Skeletal muscle cell (primary cell): ENCODE results near the gene REX1BD.
"Not testable (repeated sequence)": the region's sequence is repeated elsewhere in the genome, so short reads cannot be mapped to it uniquely, and the experiment has no call there.

Experiments
- DNase-seq: peaks from one replicate; pipeline ENCODE4 v3.0.0-alpha.2; 2010; ENCODE audit warnings: low read depth
- H3K4me3 ChIP-seq: 2 replicates; pipeline ENCODE4 v1.5.1; 2011; ENCODE audit warnings: low read depth, mild to moderate bottlenecking, control low read depth, low read length, moderate library complexity

The REX1BD gene

DNA sequence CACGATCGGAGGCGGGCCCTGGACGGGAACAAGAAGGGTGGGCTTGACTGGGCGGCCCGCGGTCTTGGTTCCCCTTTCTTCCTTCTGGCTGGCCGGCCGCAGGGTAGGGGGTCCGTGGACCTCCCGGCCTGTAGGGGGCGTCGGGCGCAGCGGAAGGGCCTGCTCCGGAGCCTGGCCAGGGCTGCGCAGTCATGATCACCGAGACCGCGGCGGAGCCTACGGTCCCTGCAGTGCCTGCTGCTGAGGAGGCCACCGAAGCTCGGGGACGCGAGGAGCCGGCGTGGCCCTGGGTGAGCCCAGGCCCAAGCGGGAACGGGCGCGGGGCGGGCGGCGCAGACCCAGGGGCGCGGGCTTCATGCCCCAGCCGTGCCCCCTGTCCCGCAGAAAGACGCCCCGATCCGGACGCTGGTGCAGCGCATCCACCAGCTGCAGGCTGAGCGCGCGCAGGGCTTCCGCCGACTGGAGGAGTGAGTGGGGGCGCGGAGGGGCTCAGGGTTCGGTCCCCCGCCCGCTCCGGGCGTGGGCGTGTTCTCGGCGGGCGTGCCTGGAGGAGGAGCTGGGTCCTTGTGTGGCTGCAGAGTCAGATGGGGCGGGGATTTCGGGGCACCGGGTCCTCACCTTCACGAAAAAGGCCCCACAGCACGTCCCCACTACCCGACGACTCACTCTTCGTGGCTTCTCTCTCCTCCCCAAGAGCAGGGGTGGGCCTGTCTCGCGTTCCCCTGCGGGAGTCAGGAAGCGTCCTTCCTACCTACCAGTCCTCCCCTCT, at the start of gene REX1BD:
TSS of gene REX1BD (plus strand) at position 188 of the 769 bp plus-strand sequence. CDS start at position 192, 4 bp downstream.
- H3K4me3 ChIP-seq, result peak within 1 kb of the TSS; percentile 84
- peak; percentile 31 for DNase-seq

DNA sequence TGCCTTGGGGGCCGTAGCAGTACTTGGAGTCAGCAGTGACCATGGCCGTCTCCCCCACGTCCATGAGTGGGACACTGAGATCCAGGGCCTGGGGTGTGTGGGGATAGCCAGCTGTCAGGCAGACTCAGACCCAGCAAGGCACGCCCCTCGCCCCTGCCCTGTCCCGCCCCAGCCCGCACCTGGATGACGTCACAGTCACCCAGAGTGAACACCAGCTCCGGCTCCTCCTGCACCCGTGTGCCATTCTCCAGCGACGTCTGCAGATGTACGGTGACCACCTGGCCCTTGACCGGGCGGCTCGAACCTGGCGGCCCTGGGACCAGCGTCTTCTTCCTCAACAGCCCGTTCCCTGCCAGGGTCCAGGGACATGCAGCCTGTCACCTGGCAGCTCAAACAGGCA, 49.2 kb upstream of the REX1BD start:
- DNase-seq, result no peak
- no peak overlapping the region for H3K4me3 ChIP-seq

DNA sequence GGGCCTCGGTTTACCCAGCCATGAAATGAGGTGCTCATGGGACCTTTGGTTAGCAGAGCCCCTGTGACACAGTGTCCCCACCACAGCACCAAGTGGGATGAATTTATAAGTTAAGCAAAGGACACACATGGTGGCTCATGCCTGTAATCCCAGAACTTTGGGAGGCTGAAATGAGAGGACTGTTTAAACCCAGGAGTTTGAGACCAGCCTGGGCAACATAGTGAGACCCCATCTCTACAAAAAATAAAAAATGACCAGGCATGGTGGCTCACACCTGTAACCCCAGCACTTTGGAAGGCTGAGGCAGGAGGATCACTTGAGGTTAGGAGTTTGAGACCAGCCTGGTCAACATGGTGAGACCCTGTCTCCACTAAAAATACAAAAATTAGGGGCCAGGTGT, 48.4 kb upstream of the REX1BD start:
- not testable (repeated sequence) for H3K4me3 ChIP-seq, DNase-seq

DNA sequence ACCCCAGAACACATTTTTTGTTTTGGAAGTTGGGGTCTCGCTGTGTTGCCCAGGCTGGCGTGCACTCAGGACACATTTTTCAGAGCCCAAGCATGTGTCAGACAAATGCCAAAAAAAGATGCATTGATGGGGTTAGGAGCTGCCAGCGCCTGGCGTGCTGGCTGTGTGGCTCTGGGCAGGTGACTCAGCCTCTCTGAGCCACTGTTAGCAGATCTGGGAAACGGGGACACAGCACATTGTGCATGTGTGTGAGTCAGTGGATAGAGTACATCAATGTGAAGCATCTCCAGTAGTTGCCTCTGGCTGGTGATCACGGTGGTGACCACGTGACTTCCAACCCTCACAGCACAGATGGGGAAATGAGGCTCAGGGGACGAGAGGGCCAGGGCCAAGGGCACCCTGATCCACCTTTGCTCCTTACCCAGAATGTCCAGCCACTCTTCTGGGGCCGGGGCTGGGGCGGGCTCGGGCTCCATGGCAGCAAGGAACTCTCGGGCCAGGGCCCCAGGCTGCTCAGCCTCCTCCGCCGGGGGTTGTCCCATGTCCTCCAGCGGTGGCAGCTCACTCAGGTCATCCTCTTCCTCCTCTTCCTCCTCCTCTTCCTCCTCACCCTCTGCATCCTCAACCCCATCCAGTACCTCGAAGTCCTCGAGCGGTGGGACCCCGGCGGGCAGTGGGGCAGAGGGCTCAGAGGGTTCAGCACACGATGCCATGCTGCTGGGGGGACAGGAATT, 47.2 kb upstream of the REX1BD start:
- no peak overlapping the region for H3K4me3 ChIP-seq

DNA sequence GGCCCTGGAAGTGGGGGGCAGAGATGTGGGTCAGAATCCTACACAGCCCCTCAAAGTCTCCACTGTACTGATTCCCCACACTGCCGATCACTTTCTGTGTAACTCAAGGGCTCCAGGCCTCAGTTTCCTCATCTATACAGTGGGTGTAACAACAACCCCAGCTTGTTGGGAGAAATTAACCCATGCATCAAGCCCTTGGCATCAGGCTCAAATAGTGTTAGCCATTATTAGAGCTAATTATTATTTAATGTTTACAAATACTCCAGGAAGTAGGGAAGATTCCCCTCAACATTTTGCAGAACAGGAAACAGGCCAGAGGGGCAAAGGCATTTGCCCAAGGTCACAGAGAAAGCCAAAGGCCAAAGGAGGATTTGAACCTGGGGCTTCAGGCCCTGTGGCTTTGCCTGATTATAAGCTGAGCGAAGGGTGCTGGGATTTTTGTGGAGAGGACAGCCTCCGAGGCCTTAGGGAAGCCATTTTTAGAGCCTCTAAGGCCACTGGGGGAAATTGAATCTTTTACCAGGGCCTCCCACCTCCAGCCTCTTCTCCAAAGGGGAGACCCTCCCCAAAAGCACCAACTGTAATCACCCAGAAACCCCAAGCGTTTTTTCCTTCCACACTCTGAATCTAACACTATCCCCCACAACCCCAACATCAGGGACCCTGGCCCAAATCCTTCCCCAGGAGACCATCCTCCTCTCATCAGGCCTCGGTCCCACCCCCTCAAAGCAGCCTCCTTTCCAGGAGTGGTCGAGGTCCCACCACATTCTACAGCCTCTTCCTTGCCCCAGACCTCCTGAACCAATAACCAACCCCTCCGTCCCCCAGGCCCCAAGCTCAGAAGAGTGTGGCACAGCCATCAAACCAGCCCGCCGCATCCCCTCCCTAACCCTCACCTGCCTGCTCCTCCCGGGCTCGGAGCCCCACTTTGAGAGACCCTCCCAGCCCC, 46.3 kb upstream of the REX1BD start:
- H3K4me3 ChIP-seq, result peak overlapping the region; percentile 68
- no peak for DNase-seq

More for the DNA sequence above, 47.2 kb upstream of the REX1BD start:
- no peak for DNase-seq

DNA sequence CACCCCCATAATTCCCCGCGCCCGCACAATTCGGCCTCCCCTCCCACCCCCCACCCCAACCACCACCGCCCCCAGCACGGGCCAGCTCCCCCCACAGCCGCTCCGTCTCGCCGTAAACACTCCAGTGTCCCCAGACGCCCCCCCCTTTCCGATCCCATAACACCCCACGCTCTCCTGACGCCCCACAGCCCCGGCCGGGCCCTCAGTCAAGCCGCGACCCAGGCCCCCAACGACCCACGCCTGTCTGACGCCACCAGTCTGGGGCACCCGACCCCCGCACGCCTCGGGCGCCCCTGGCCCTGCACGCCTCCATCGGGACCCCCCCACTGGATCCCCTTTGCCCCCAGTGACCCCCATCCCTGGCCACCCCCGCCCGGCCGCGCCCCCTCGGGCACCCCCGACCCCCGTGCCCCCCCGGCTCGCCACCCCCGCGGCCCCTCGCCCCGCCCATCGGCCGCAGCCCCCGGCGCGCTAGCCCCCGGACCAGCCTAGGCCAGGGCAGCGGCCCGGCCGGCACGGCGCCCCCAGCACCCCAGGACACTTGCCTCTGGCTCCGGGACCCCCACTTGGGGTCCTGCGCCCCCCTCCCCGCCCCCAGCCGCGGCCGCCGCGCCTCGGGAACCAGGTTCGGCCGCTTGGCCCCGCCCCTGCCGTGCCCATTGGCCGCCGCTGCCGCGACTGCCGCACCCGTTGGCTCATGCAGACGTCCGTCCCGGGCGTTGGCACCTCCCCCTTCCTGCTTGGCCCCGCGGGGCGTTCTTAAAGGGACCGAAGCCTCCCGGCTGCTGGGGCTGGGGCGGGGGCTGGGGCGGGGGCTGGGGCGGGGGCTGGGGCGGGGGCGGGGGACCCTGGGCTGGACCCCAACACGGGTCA, 45.4 kb upstream of the REX1BD start, which contains the start of gene FKBP8:
TSS of gene FKBP8 (minus strand) at position 633 of the 873 bp plus-strand sequence. CDS start 1,603 bp downstream, outside the sequence.
- peak; percentile 47 for DNase-seq
- peak within 1 kb of the TSS; percentile 68 for H3K4me3 ChIP-seq

DNA sequence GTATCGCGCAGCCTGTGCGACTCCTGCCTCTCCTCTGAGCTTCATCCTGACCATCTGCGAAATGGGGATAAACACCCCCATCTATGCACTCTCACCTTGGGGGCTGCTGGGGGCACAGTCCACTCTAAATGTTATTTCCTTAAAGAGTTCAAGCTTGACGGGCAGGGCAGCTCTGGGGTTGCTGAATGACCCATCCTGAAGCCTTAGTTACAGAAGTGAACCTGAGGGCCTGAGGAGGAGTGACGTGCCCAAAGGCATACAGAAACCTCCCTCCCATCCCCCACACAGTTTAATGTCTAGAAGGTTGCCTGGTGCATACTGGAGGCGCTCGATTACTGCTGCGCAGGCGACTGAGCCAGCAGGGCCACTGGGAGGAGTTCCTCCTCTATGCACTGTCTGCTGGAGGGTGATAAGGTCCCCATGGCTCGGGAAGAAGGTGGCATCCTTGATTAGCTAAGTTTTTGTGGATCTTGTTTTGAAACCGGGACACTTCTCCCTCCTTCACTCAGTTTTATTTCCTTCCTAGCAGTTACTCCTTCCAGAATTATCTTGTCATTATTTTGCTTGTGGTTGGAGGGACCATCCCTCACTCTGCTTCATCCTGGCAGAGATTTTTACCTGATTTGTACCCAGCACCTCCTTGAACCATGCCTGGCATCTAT, 44.7 kb upstream of the REX1BD start:
- peak overlapping the region; percentile 36 for H3K4me3 ChIP-seq
- DNase-seq, result no peak

DNA sequence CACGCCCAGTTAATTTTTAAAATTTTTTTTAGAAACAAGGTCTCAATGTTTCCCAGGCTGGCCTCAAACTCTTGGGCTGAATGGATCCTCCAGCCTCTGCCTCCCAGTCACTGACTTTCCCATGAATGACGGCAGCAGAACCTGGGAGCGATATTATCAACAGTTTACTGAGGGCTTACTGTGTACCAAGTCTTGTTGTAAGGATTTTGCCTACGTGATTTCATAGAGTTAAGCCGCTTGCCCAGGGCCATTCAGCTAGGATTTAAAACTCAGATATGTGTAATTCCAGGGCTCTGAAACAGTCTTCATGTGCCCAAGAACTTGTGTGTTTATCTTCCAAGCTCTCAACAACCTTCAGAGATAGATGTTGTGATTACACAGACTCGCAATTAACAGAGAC, 37.0 kb upstream of the REX1BD start:
- DNase-seq, result no peak

DNA sequence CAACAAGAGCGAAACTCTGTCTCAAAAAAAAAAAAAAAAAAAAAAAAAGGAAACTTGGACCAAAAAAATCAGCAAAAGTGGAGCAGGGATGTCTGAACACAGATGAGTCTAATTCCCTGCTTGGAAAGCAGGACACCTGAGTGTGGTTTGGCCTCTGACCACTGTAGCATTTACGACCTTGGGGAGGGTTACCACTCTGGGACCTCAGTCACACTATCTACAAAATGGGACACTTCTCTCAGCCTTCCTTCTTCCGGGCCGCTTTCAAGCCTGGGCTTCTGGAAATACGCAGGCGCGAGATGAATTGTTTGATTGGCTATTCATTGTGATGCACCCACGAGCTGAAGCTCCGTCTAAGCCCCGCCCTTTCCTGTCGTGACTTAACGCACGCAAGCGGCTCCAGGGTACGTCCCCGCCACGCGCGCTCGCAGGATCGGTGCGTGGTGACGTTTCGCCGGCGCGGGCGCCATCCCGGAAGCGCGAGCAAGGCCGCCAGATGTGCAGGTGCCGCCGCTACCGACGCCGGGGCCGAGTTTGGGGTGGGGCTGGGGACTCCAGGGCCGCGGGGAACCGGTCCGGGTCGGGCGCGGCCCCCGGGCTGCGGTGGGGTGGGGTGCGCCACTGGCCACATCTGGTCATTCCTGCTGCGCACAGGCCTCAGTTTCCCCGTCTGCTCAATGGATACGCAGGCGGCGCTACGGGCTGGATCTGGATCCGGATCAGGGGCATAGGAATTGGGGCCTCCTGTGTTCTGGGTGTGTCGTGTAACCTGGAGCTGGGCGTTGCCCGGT, 31.0 kb upstream of the REX1BD start, which contains the start of gene KXD1:
TSS of gene KXD1 (plus strand) at position 460 of the 791 bp plus-strand sequence. CDS start 4,187 bp downstream, outside the sequence.
- peak; percentile 96 for DNase-seq

More for the DNA sequence above, 37.0 kb upstream of the REX1BD start:
- no peak overlapping the region for H3K4me3 ChIP-seq

DNA sequence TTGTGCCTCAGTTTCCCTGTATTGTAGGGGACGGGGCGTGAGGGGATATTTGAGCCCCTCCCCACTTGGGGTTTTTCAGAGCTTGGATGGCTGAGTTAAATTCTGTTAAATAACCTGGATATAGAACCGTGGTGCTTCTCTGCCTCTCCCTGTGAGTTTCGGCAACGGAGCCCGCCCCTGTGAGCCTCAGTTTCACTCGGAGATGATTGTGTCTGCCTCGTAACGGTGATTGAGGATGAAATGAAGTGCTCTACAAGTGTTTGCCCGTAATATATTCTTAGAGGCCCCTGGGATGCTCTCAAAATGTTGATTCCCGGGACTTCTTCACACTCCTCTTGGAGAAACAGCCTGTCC, 30.4 kb upstream of the REX1BD start:
- DNase-seq, result no peak

More for the DNA sequence above, 31.0 kb upstream of the REX1BD start, which contains the start of gene KXD1:
- peak within 1 kb of the TSS; percentile 73 for H3K4me3 ChIP-seq

DNA sequence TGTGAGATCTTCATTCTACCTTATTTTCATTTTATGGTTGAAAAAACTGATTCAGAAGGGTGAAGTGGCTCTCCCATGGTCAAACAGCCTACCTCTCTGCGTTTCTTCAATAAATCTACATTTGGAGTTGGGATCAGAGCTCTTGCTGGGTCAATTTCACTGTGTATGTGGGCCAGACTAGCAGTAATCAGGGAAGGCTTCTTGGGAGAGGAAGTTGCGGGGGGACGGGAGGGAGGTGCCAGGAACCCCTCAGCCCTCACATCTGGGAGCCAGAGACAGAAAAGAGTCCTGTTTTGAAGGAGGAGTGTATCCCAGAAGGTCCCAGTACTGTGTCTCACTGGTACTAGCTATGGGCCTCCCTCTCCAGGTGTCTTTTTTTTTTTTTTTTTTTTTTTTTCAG, 30.0 kb upstream of the REX1BD start:
- no peak for DNase-seq
- H3K4me3 ChIP-seq, result peak overlapping the region; percentile 73

More for the DNA sequence above, 30.4 kb upstream of the REX1BD start:
- peak overlapping the region; percentile 73 for H3K4me3 ChIP-seq

DNA sequence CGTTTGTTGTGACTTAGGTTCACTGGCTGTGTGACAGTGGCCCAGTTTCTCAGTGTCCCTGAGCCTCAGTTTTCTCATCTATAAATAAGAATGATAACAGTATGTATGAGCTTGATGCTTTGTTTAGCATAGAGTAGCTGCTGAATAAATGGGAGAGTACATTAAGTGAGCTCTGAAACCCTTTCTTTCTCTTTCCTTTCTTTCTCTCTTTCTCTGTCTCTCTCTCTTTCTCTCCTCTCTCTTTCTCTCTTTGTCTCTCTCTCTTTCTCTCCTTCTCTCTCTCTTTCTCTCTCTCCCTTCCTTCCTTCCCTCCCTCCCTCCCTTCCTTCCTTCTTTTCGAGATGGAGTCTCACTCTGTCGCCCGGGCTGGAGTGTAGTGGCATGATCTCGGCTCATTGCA, 28.9 kb upstream of the REX1BD start:
- DNase-seq, result no peak
- H3K4me3 ChIP-seq, result no peak overlapping the region

DNA sequence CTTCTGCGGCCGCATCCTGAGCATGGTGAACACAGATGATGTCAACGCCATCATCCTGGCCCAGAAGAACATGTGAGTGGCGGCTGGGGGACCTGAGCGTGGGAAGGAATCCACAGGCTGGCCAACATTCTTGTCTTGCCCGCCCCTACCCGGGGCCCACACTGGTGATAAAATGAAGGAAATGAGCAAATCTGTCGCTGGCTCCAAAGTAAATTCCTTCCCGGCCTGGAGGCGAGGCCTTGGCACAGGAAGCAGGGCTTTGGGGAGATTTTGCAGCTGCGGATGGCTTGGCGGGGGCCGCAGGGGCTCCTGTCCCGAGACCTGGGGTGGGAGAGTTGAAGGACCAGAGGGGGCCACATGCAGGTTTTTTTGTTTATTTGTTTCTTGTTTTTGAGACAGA, 26.5 kb upstream of the REX1BD start:
- no peak overlapping the region for H3K4me3 ChIP-seq
- peak; percentile 47 for DNase-seq

DNA sequence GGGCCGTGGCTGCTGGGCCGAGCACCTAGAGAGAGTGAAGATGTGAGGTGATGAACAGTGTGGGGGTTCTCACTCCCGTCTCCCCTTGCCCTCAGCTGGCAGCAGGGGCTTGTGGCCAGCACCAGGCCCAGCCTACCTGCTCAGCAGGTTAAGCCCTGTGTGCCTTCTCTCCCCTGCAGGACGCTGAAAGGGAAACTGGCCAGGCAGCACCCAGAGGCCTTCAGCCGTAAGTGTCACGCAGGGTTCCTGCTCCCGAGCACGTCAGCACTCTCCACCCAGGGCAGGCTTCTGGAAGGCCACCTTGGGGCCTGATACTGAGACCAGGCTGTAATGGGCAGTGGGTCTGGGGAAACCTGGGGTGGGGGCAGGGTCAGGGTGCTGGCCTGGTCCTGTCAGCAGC, 21.6 kb upstream of the REX1BD start:
- H3K4me3 ChIP-seq, result no peak overlapping the region

DNA sequence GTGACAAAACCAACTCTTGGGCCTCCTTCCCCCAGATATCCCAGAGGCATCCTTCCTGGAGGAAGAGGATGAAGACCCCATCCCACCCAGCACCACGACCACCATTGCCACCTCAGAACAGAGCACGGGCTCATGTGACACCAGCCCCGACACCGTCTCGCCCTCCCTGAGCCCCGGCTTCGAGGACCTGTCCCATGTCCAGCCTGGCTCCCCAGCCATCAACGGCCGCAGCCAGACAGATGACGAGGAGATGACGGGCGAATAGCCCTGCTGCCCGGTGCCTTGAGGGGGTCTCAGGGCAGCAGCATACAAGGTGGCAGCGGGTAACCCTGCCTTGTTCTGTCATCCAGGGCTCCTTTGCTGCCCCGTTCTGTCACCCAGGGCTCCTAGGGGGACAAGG, 20.2 kb upstream of the REX1BD start:
- DNase-seq, result no peak
- H3K4me3 ChIP-seq, result no peak overlapping the region

More for the DNA sequence above, 21.6 kb upstream of the REX1BD start:
- DNase-seq, result no peak

DNA sequence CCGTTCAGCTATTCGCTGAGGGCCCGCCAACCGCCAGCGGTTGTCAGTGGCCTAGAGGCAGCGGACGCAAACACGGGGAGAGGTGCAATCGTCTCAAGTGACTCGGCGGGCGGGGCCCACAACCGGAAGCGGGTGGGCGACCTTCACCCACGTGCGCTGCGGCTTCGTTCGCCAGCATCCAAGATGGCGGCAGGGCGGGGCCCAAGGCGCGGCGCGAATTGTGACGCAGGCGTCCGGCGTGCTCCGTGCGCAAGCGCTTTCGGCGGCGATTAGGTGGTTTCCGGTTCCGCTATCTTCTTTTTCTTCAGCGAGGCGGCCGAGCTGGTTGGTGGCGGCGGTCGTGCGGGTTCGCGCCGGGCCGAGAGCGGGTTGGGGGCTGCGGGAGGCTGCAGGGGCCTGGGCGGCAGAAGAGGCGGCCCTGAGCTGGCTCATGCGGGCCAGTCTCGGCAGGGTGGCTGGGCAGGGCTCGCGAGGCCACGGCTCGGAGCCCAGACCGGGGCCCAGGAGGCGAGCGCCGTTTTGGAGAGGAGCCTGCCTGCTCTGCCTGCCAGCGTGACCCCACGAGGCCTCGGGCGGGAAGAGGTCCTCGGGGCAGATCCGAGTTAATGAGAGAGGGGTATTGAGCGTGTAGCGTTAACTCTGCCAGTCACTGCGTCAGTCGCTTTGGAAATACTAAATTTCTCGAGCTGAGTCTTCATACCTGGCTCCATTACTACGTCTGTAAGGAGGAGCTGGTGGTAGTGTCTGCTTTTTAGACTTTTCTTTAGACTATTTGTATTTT, 16.8 kb upstream of the REX1BD start, which contains the start of gene UBA52:
TSS of gene UBA52 (plus strand) at position 294 of the 781 bp plus-strand sequence. CDS start 1,444 bp downstream, outside the sequence.
- DNase-seq, result peak; percentile 90
- H3K4me3 ChIP-seq, result peak within 1 kb of the TSS; percentile 64
